ENCODE measurements around the gene OLFML1. TPM values are rescaled to one million over a fixed set of nuclear protein-coding genes. Genes with fewer than 3 reads are reported as not detected.

OLFML1 gene
- total and polyA plus RNA-seq, 2 of the 8 experiments (the other 6 are each of a cell fraction or from before 2014, with no cell fraction given), result 0.24 TPM; not detected in 1

GRCh38 chr11:7484131-7484530 is 1.2 kb upstream of the OLFML1 start (continued):
- TF ChIP-seq SRF (IDR thresholded peaks at IDR 0.05; ENCODE audit: low read depth, low read length) (no peak), CEBPB (IDR thresholded peaks at IDR 0.05; ENCODE audit: low read depth, low read length) (no peak), NANOG (IDR thresholded peaks at IDR 0.05; ENCODE audit: insufficient read depth, low read depth, low read length, poor library complexity, severe bottlenecking) (no peak), TBP (IDR thresholded peaks at IDR 0.05; ENCODE audit: low read depth, low read length) (no peak), NRF1 (IDR thresholded peaks at IDR 0.05; ENCODE audit: low read depth, low read length) (no peak)
